Calu3 (cell line): Measurements from ENCODE around the gene TTC13. TPM values are rescaled to one million over a fixed set of nuclear protein-coding genes. Genes with fewer than 3 reads are reported as not detected.

Experiments
- BruUV-seq: library from RNA; stranded (reverse); fragments of 400-500 nt; replicated peaks from 2 replicates; lab custom pipeline; 2021; lab: Mats Ljungman, UMichigan
- CTCF ChIA-PET: fragments of 300-600 bp; sonication (Branson Sonifier 250); formaldehyde crosslinking; loops from one replicate; lab custom pipeline; 2022; ENCODE audit warnings: antibody characterized with exemption; lab: Charles Lee
- DNase-seq: peaks from one replicate; pipeline ENCODE4 v3.0.0; 2022
- H3K27ac Mint-ChIP-seq: one replicate; pipeline ENCODE4 v1.8.0; 2022; ENCODE audit warnings: mixed read lengths; ENCODE audit not compliant: unreplicated experiment
- H3K27me3 Mint-ChIP-seq: one replicate; pipeline ENCODE4 v1.8.0; 2022; ENCODE audit warnings: mixed read lengths; ENCODE audit not compliant: unreplicated experiment
- H3K36me3 Mint-ChIP-seq: one replicate; pipeline ENCODE4 v1.8.0; 2022; ENCODE audit warnings: mild to moderate bottlenecking, moderate library complexity, mixed read lengths; ENCODE audit not compliant: insufficient read depth, unreplicated experiment
- H3K4me1 Mint-ChIP-seq: one replicate; pipeline ENCODE4 v1.8.0; 2022; ENCODE audit warnings: mild to moderate bottlenecking, low read depth, mixed read lengths; ENCODE audit not compliant: unreplicated experiment
- H3K4me3 Mint-ChIP-seq: one replicate; pipeline ENCODE4 v1.8.0; 2022; ENCODE audit warnings: mild to moderate bottlenecking, low read depth, moderate library complexity, mixed read lengths; ENCODE audit not compliant: unreplicated experiment
- H3K9me3 Mint-ChIP-seq: one replicate; pipeline ENCODE4 v1.8.0; 2022; ENCODE audit warnings: low read depth, mixed read lengths; ENCODE audit not compliant: unreplicated experiment
- CTCF ChIP-seq: fragments of 200-600 bp; IDR thresholded peaks from one replicate; pipeline ENCODE4 v1.8.0; 2022; ENCODE audit warnings: antibody characterized with exemption; ENCODE audit not compliant: unreplicated experiment
- intact Hi-C: fragments of 100-400 bp; cut with micrococcal nuclease; formaldehyde crosslinking; loops from one replicate; pipeline ENCODE4 v1.10.0; 2022; ENCODE audit not compliant: unreplicated experiment
- total RNA-seq: library from RNA; stranded (reverse); gene quantifications from 2 replicates; pipeline ENCODE4 v1.2.3, GENCODE V29; 2022

TTC13 gene
- total RNA-seq, 1 experiment from 2014 or later = 35.6 TPM

DNA sequence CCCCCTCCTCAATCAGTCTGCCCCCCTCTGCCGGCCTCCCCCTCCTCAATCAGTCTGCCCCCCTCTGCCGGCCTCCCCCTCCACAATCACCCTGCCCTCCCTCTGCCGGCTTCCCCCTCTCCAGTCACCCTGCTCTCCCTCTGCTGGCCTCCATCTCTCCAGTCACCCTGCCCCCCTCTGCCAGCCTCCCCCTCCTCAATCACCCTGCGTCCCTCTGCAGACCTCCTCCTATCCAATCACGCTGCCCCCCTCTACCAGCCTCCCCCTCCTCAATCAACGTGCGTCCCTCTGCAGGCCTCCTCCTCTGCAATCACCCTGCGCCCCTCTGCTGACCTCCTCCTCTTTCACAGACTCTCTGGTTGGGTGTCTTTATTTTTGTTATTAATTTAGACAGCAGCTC, 98.9 kb downstream of the TTC13 start:
- Mint-ChIP-seq H3K4me3 (no peak overlapping the region), H3K27me3 (peaks cover 57% of the 10 kb centered on the region), H3K4me1 (no peaks in the 10 kb centered on the region), H3K36me3 (no peaks in the 10 kb centered on the region), H3K27ac (no peak overlapping the region), H3K9me3 (peaks cover 2% of the 10 kb centered on the region)
- intact Hi-C loops = no loop called here
- CTCF ChIA-PET = no interaction called here
- TF ChIP-seq CTCF = no peak
- BruUV-seq = no TSS peak
- DNase-seq = no peak

DNA sequence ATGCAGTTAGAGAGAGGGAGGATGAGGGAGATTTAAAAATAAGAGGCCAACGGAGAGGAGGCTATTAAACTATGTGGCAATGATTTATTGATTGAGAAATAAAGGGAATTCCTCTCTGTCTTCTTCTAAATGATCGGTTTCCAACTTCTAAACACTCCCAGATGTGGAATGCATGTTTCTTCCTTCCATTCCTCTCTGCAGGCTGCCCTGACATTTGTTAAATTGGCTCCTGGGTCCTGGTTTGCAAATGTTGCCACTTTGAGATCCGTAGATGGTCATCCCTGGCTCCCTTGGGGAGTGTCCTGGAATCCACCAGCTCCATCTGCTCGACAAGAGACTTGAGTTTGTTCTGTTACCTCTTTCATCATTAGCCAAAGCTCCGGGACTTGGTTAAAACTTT, 100.1 kb downstream of the TTC13 start:
- BruUV-seq = no TSS peak
- H3K27me3 Mint-ChIP-seq = peaks cover 57% of the 10 kb centered on the region
- TF ChIP-seq CTCF = no peak
- no peak overlapping the region for H3K4me3 Mint-ChIP-seq
- DNase-seq = no peak
- intact Hi-C loops = no loop called here
- H3K27ac Mint-ChIP-seq = no peak overlapping the region
- no peaks in the 10 kb centered on the region for H3K36me3 Mint-ChIP-seq
- peaks cover 2% of the 10 kb centered on the region for H3K9me3 Mint-ChIP-seq
- CTCF ChIA-PET = no interaction called here
- no peaks in the 10 kb centered on the region for H3K4me1 Mint-ChIP-seq

GRCh38 chr1:230877924-230878590, 100.6 kb downstream of the TTC13 start:
- DNase-seq = no peak
- intact Hi-C loops = no loop called here
- no peak overlapping the region for H3K4me3 Mint-ChIP-seq
- H3K9me3 Mint-ChIP-seq = peaks cover 2% of the 10 kb centered on the region
- no peaks in the 10 kb centered on the region for H3K36me3 Mint-ChIP-seq
- H3K4me1 Mint-ChIP-seq = no peaks in the 10 kb centered on the region
- no peak for TF ChIP-seq CTCF
- H3K27me3 Mint-ChIP-seq = peaks cover 54% of the 10 kb centered on the region
- no TSS peak for BruUV-seq
- CTCF ChIA-PET = no interaction called here
- H3K27ac Mint-ChIP-seq = no peak overlapping the region

DNA sequence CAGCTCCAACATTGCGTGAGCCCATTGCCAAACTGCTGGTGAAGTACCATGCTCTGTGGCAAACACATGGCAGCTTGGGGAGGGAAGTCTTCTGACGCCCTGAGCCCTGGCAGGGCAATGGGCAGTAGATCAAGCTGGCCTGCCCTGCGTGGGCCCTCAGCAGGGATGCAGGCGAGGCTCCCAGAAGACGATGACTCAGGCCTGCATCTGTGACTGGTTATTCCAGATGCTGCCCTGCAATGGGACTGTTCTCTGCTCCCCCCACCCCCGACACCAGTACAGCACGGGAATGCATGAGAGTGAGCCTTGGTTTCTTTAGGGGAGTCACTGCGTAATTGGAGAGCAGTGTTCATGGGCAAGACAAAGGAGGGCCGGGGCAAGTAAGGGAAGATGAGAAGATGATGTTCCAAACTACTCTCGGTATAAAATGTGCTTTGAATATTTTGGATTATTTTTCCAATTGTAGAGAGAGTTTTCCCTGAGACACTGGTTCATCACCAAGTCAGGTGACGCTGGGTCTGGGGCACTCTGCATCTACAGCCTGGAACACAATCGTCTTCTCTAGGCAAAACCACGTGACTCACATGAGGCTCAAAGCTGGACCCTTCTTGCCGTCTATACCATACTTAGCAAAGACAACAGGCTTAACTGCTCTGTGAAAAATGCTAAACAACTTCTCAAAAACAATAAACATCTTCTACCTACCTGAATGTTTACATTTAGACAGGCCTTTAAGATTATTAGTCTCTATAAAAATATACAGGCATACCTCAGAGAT, 101.3 kb downstream of the TTC13 start:
- Mint-ChIP-seq H3K27ac (no peak overlapping the region), H3K9me3 (no peaks in the 10 kb centered on the region), H3K4me3 (no peak overlapping the region), H3K36me3 (no peaks in the 10 kb centered on the region), H3K4me1 (no peaks in the 10 kb centered on the region), H3K27me3 (peaks cover 47% of the 10 kb centered on the region)
- intact Hi-C loops = no loop called here
- BruUV-seq = no TSS peak
- DNase-seq = no peak
- CTCF ChIA-PET = no interaction called here
- no peak for TF ChIP-seq CTCF
